ENCODE data around the gene TRAPPC3L. TPM values are rescaled to one million over a fixed set of nuclear protein-coding genes. Genes with fewer than 3 reads are reported as not detected.

TRAPPC3L gene
- total RNA-seq, 3 donors from 2014 or later, result 0.80 TPM; not detected in 2

GRCh38 chr6:116553451-116553850 lies 8.0 kb upstream of the TRAPPC3L start, which contains the start of gene CALHM4:
Gene CALHM4 (plus strand): TSS chr6:116553751. CDS start chr6:116553794, 43 bp downstream.
- intact Hi-C loops (cut with DNase I; ENCODE audit: low total_unique reads), result no loop called here
- TF ChIP-seq POLR2AphosphoS5 (IDR thresholded peaks at IDR 0.05) (no peak), POLR2A (IDR thresholded peaks at IDR 0.05) (no peak)
- TF ChIP-seq, protein P1, sequence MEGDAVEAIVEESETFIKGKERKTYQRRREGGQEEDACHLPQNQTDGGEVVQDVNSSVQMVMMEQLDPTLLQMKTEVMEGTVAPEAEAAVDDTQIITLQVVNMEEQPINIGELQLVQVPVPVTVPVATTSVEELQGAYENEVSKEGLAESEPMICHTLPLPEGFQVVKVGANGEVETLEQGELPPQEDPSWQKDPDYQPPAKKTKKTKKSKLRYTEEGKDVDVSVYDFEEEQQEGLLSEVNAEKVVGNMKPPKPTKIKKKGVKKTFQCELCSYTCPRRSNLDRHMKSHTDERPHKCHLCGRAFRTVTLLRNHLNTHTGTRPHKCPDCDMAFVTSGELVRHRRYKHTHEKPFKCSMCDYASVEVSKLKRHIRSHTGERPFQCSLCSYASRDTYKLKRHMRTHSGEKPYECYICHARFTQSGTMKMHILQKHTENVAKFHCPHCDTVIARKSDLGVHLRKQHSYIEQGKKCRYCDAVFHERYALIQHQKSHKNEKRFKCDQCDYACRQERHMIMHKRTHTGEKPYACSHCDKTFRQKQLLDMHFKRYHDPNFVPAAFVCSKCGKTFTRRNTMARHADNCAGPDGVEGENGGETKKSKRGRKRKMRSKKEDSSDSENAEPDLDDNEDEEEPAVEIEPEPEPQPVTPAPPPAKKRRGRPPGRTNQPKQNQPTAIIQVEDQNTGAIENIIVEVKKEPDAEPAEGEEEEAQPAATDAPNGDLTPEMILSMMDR (IDR thresholded peaks at IDR 0.05), result no peak
- H3K36me3 ChIP-seq, result no peaks in the 10 kb centered on the region
- H3K27ac ChIP-seq, result no peak within 1 kb of the TSS
- DNase-seq (ENCODE audit: low spot score in 2 of 2), result no peak
- no peaks in the 10 kb centered on the region for H3K9me3 ChIP-seq
- no peaks in the 10 kb centered on the region for H3K27me3 ChIP-seq
- no peak within 1 kb of the TSS for H3K4me3 ChIP-seq
- H3K4me1 ChIP-seq, result no peaks in the 10 kb centered on the region

- no peaks in the 10 kb centered on the region for H3K36me3 ChIP-seq
- intact Hi-C loops (cut with DNase I; ENCODE audit: low total_unique reads), result no loop called here
- no peaks in the 10 kb centered on the region for H3K4me1 ChIP-seq
- H3K4me3 ChIP-seq, result no peak overlapping the region
- no peaks in the 10 kb centered on the region for H3K27me3 ChIP-seq
- TF ChIP-seq POLR2A (IDR thresholded peaks at IDR 0.05) (no peak), POLR2AphosphoS5 (IDR thresholded peaks at IDR 0.05) (no peak)
- TF ChIP-seq, protein P1 (IDR thresholded peaks at IDR 0.05), result no peak
- H3K27ac ChIP-seq, result no peak overlapping the region
- no peak for DNase-seq (ENCODE audit: low spot score in 2 of 2)
- H3K9me3 ChIP-seq, result no peaks in the 10 kb centered on the region
These were observed 5.3 kb upstream of the TRAPPC3L start for GRCh38 chr6:116550796-116551195.

DNA sequence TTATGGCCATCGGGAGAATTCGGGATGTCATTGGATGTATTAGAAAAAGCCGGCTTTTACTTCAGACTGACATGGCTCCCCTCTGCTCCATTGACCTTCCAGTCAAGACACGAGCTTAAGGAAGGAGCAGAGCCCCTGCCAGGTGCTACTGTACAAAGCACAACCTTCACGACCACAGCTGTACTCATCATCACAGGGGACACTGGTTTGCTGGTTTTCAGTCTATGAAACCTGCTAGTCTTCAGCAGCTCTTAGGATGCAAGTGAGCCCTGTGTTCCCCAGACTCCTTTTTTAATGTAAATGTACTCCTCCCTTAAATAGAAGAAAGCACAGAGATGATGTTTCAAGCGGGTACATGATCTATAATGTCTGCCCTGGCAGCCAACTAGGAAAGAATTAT lies 1.9 kb upstream of the TRAPPC3L start:
- H3K27me3 ChIP-seq, result no peaks in the 10 kb centered on the region
- no peak for DNase-seq (ENCODE audit: low spot score in 2 of 2)
- H3K4me1 ChIP-seq, result no peaks in the 10 kb centered on the region
- no peak overlapping the region for H3K4me3 ChIP-seq
- H3K36me3 ChIP-seq, result no peaks in the 10 kb centered on the region
- intact Hi-C loops (cut with DNase I; ENCODE audit: low total_unique reads), result no loop called here
- no peaks in the 10 kb centered on the region for H3K9me3 ChIP-seq
- no peak for TF ChIP-seq POLR2A (IDR thresholded peaks at IDR 0.05)
- TF ChIP-seq, protein P1 (IDR thresholded peaks at IDR 0.05), result no peak
- TF ChIP-seq POLR2AphosphoS5 (IDR thresholded peaks at IDR 0.05), result no peak
- no peak overlapping the region for H3K27ac ChIP-seq

DNA sequence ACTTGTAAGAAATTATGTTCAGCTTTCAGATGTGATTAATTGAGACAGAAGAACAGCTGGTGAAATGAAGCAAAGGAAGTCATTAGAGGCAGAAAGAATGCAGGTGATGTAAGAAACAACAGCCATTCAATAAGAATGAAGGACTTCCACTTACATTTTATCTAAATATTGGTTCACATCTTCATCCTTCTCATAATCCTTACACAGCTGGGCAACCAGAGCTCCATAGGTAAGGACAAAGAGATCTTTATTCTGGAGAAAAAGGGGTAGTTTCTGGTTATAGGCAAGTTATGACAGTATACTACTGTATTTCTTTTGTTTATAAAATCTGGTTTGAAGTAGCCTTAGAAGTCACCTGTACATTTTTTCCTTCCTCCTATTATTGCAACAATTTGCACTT lies 2.3 kb downstream of the TRAPPC3L start:
- no peaks in the 10 kb centered on the region for H3K4me1 ChIP-seq
- TF ChIP-seq, protein P1 (IDR thresholded peaks at IDR 0.05), result no peak
- no peak for TF ChIP-seq POLR2A (IDR thresholded peaks at IDR 0.05)
- no peak for TF ChIP-seq POLR2AphosphoS5 (IDR thresholded peaks at IDR 0.05)
- H3K4me3 ChIP-seq, result no peak overlapping the region
- no peaks in the 10 kb centered on the region for H3K27me3 ChIP-seq
- no peak for DNase-seq (ENCODE audit: low spot score in 2 of 2)
- intact Hi-C loops (cut with DNase I; ENCODE audit: low total_unique reads), result no loop called here
- no peaks in the 10 kb centered on the region for H3K9me3 ChIP-seq
- no peaks in the 10 kb centered on the region for H3K36me3 ChIP-seq
- no peak overlapping the region for H3K27ac ChIP-seq

DNA sequence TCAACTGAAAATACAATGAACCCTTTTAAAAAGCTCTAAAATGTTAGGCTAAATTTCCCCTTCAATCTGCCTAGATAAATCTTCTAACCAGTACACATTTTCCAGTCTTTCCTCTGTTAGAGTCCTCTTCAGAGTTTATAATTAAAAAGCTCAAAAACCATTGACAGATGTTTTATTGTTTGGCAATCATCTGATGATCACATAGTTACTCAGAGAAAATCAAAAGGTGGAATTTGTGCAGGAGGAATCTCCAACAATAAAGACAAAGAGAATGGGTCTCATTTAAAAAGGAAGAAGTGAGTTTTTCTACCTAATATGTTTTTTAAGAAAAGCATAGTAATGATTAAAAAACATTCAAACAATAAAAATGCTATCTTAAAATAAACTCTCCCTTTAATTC lies 3.1 kb downstream of the TRAPPC3L start:
- H3K4me1 ChIP-seq, result no peaks in the 10 kb centered on the region
- H3K9me3 ChIP-seq, result no peaks in the 10 kb centered on the region
- DNase-seq (ENCODE audit: low spot score in 2 of 2), result no peak
- TF ChIP-seq POLR2A (IDR thresholded peaks at IDR 0.05), result no peak
- TF ChIP-seq, protein P1 (IDR thresholded peaks at IDR 0.05), result no peak
- no peak for TF ChIP-seq POLR2AphosphoS5 (IDR thresholded peaks at IDR 0.05)
- H3K27me3 ChIP-seq, result no peaks in the 10 kb centered on the region
- H3K36me3 ChIP-seq, result no peaks in the 10 kb centered on the region
- no peak overlapping the region for H3K27ac ChIP-seq
- no peak overlapping the region for H3K4me3 ChIP-seq
- intact Hi-C loops (cut with DNase I; ENCODE audit: low total_unique reads), result no loop called here

All from breast epithelium (tissue), 4 donors.